Activated naive CD4-positive, alpha-beta T cell treated with anti-CD3 and anti-CD28 coated beads, Interleukin-2, amount 10 ng/mL, durations not matched to agents 7 days and 5 days (primary cell): ENCODE results near the gene CLCNKB.

Experiments
- CTCF ChIA-PET: fragments of 350-600 bp; sonication (Branson Sonifier 250); formaldehyde crosslinking; loops from one replicate; lab custom pipeline; 2021; ENCODE audit warnings: antibody characterized with exemption; lab: Charles Lee
- DNase-seq: peaks from one replicate; pipeline ENCODE4 v3.0.0-alpha.2; 2020
- H3K27ac Mint-ChIP-seq: one replicate; pipeline ENCODE4 v1.8.0; 2021; ENCODE audit warnings: mild to moderate bottlenecking, moderate library complexity, mixed read lengths
- H3K27me3 Mint-ChIP-seq: one replicate; pipeline ENCODE4 v1.8.0; 2021; ENCODE audit warnings: mild to moderate bottlenecking, mixed read lengths
- H3K36me3 Mint-ChIP-seq: one replicate; pipeline ENCODE4 v1.8.0; 2021; ENCODE audit warnings: mixed read lengths
- H3K4me1 Mint-ChIP-seq: one replicate; pipeline ENCODE4 v1.8.0; 2021; ENCODE audit warnings: mixed read lengths
- H3K4me3 Mint-ChIP-seq: one replicate; pipeline ENCODE4 v1.8.0; 2021; ENCODE audit warnings: mild to moderate bottlenecking, moderate library complexity, mixed read lengths
- H3K9me3 Mint-ChIP-seq: one replicate; pipeline ENCODE4 v1.8.0; 2021; ENCODE audit warnings: mixed read lengths

CLCNKB gene

GRCh38 chr1:16010837-16011236 is 32.7 kb upstream of the CLCNKB start:
- no peak for DNase-seq
- H3K9me3 Mint-ChIP-seq: no peaks in the 10 kb centered on the region
- CTCF ChIA-PET: interaction anchor here (0.9 to 6.1 kb wide), 8 partner anchors 8 to 219 kb away, joined by 3 to 47 read pairs (median 4); partner anchors contain the start of gene FAM131C
- H3K4me1 Mint-ChIP-seq: peaks cover 4% of the 10 kb centered on the region
- no peak overlapping the region for H3K4me3 Mint-ChIP-seq
- H3K27me3 Mint-ChIP-seq: peaks cover 59% of the 10 kb centered on the region
- H3K27ac Mint-ChIP-seq: no peak overlapping the region
- H3K36me3 Mint-ChIP-seq: no peaks in the 10 kb centered on the region

DNA sequence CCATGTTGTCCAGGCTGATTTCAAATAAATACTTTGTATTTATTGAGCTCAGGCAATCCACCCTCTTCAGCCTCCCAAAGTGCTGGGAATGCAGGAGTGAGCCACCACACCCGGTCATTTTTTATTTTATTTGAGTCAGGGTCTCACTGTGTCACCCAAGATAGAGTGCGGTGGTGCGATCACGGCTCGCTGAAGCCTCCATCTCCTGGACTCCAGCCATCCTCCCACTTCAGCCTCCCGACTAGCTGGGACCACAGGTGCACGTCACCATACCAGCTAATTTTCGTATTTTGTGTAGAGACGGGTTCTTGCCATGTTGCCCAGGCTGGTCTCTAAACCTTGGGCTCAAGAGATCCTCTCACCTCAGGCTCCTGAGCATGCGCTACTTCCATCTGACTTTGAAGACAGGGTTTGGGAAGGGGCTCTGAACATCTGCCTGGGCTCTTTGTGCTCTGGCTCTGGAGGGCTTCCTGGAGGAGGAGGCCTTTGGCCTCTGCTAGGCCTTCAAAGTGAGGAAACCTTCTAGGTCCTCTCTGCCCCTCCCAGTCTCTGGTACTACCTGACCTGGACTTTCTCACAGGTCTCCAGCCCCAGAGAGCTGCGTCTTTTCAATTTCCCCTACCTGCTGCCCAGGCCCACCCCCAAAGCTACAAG is 31.5 kb upstream of the CLCNKB start:
- Mint-ChIP-seq H3K27ac (no peak overlapping the region), H3K36me3 (no peaks in the 10 kb centered on the region), H3K4me1 (peaks cover 4% of the 10 kb centered on the region), H3K9me3 (no peaks in the 10 kb centered on the region), H3K4me3 (no peak overlapping the region), H3K27me3 (peaks cover 49% of the 10 kb centered on the region)
- CTCF ChIA-PET: interaction anchor here (0.7 to 6.1 kb wide), 5 partner anchors 14 to 221 kb away, joined by 3 to 33 read pairs (median 4); no protein-coding TSS in a partner anchor
- DNase-seq: no peak

DNA sequence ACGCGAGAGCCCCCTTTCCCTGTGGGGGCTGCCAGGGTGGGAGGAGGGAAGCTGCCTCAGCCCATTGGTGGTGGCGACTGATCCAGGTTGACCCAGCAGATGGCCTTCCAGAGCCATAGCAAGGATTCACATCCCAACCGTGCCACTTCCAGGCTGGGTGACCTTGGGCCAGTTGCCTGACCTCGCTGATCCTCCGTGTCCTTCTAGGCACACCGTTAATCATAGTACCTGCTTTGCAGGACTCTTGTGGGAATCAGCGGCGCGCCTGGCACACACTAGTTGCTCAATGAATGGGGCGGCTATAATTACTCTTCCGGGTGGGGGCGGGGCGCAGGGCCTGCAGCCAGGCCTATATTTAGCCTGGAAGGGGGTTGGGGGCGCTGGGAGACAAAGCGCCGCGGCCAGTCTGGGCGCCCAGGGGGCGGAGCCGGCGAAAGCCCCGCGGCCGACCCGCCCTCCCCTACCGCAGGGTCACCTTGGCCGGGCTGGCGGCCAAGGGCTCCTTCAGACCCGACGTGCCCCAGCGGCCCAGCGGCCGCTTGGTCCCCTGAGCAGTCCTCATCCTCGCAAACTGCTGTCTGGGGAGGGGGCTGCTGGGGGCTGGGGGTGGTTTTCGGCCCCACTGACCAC is 30.9 kb upstream of the CLCNKB start:
- DNase-seq: peak; percentile 53
- H3K36me3 Mint-ChIP-seq: no peaks in the 10 kb centered on the region
- H3K4me3 Mint-ChIP-seq: no peak overlapping the region
- CTCF ChIA-PET: interaction anchor here (0.8 to 6.1 kb wide), 5 partner anchors 13 to 218 kb away, joined by 3 to 33 read pairs (median 3); no protein-coding TSS in a partner anchor
- H3K4me1 Mint-ChIP-seq: peaks cover 4% of the 10 kb centered on the region
- H3K27me3 Mint-ChIP-seq: peaks cover 49% of the 10 kb centered on the region
- no peaks in the 10 kb centered on the region for H3K9me3 Mint-ChIP-seq
- no peak overlapping the region for H3K27ac Mint-ChIP-seq

- peak; percentile 41 for DNase-seq
- CTCF ChIA-PET: interaction anchor here (0.8 to 1.4 kb wide), 3 partner anchors 12 to 218 kb away, joined by 3 read pairs; no protein-coding TSS in a partner anchor
- Mint-ChIP-seq H3K27me3 (peaks cover 50% of the 10 kb centered on the region), H3K4me3 (no peak overlapping the region), H3K36me3 (no peaks in the 10 kb centered on the region), H3K4me1 (peaks cover 4% of the 10 kb centered on the region), H3K27ac (no peak overlapping the region), H3K9me3 (no peaks in the 10 kb centered on the region)
These were observed 30.2 kb upstream of the CLCNKB start for GRCh38 chr1:16013220-16013907.

- Mint-ChIP-seq H3K4me1 (peaks cover 4% of the 10 kb centered on the region), H3K36me3 (no peaks in the 10 kb centered on the region), H3K27ac (no peak overlapping the region), H3K9me3 (no peaks in the 10 kb centered on the region), H3K27me3 (peaks cover 53% of the 10 kb centered on the region), H3K4me3 (no peak overlapping the region)
- no peak for DNase-seq
- CTCF ChIA-PET: interaction anchor here (1.3 kb wide), 1 partner anchor 219 kb away, joined by 3 read pairs; no protein-coding TSS in a partner anchor
These were observed 29.7 kb upstream of the CLCNKB start for GRCh38 chr1:16013908-16014258.

GRCh38 chr1:16014509-16015482 is 28.8 kb upstream of the CLCNKB start:
- no peak for DNase-seq
- Mint-ChIP-seq H3K36me3 (no peaks in the 10 kb centered on the region), H3K4me3 (no peak overlapping the region), H3K27me3 (peaks cover 50% of the 10 kb centered on the region), H3K9me3 (no peaks in the 10 kb centered on the region), H3K27ac (no peak overlapping the region), H3K4me1 (peaks cover 4% of the 10 kb centered on the region)
- CTCF ChIA-PET: no interaction called here

- Mint-ChIP-seq H3K27ac (no peak overlapping the region), H3K4me3 (no peak overlapping the region), H3K27me3 (peaks cover 50% of the 10 kb centered on the region), H3K9me3 (no peaks in the 10 kb centered on the region), H3K36me3 (no peaks in the 10 kb centered on the region), H3K4me1 (peaks cover 4% of the 10 kb centered on the region)
- no peak for DNase-seq
- CTCF ChIA-PET: no interaction called here
These were observed 28.1 kb upstream of the CLCNKB start for GRCh38 chr1:16015491-16015890.

- peaks cover 47% of the 10 kb centered on the region for H3K27me3 Mint-ChIP-seq
- H3K36me3 Mint-ChIP-seq: no peaks in the 10 kb centered on the region
- peaks cover 4% of the 10 kb centered on the region for H3K4me1 Mint-ChIP-seq
- H3K27ac Mint-ChIP-seq: no peak overlapping the region
- no peak overlapping the region for H3K4me3 Mint-ChIP-seq
- CTCF ChIA-PET: interaction anchor here (0.6 kb wide), 1 partner anchor 28 kb away, joined by 3 read pairs; no protein-coding TSS in a partner anchor
- no peaks in the 10 kb centered on the region for H3K9me3 Mint-ChIP-seq
- no peak for DNase-seq
These were observed 27.4 kb upstream of the CLCNKB start for GRCh38 chr1:16015960-16016901.

GRCh38 chr1:16017076-16017460 is 26.5 kb upstream of the CLCNKB start:
- H3K9me3 Mint-ChIP-seq: no peaks in the 10 kb centered on the region
- no peak overlapping the region for H3K4me3 Mint-ChIP-seq
- CTCF ChIA-PET: interaction anchor here (0.6 kb wide), 1 partner anchor 27 kb away, joined by 3 read pairs; no protein-coding TSS in a partner anchor
- peaks cover 4% of the 10 kb centered on the region for H3K4me1 Mint-ChIP-seq
- DNase-seq: no peak
- no peak overlapping the region for H3K27ac Mint-ChIP-seq
- peaks cover 48% of the 10 kb centered on the region for H3K27me3 Mint-ChIP-seq
- H3K36me3 Mint-ChIP-seq: no peaks in the 10 kb centered on the region

- Mint-ChIP-seq H3K4me3 (no peak within 1 kb of the TSS), H3K27me3 (peaks cover 48% of the 10 kb centered on the region), H3K27ac (no peak within 1 kb of the TSS), H3K4me1 (peaks cover under 1% of the 10 kb centered on the region), H3K9me3 (no peaks in the 10 kb centered on the region), H3K36me3 (no peaks in the 10 kb centered on the region)
- CTCF ChIA-PET: no interaction called here
- DNase-seq: no peak
These were observed 25.9 kb upstream of the CLCNKB start, which contains the start of gene HSPB7 for GRCh38 chr1:16017461-16018303. Gene HSPB7, minus strand, starts transcription at chr1:16018043. Its CDS starts 80 bp downstream, at chr1:16017963.

DNA sequence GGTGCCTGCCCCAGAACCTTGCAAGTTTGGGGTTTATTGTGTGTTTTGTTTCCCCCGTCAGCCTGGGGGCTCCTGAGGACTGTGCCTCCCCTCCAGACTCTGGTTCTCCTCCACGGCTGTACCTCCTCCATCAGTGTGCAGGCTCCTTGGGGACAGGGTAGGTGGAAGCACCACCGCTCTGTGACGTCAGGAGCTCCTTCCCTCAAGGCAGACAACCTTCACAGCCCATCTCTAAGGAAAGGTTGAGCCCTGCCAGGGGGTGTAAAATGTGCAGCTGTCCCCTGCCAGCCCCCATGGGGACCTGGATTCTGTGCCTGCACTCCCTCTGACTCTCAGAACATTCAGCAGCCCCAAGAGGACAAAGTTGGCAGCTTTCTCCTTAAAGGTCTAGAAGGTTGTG is 25.3 kb upstream of the CLCNKB start:
- CTCF ChIA-PET: interaction anchor here (1.2 to 1.3 kb wide), 2 partner anchors 8 to 203 kb away, joined by 4 read pairs; no protein-coding TSS in a partner anchor
- no peak for DNase-seq
- H3K9me3 Mint-ChIP-seq: no peaks in the 10 kb centered on the region
- H3K36me3 Mint-ChIP-seq: no peaks in the 10 kb centered on the region
- H3K4me3 Mint-ChIP-seq: no peak overlapping the region
- H3K27me3 Mint-ChIP-seq: peaks cover 46% of the 10 kb centered on the region
- H3K4me1 Mint-ChIP-seq: no peaks in the 10 kb centered on the region
- H3K27ac Mint-ChIP-seq: no peak overlapping the region
